Measurements from ENCODE around the gene SKAP1. TPM values are rescaled to one million over a fixed set of nuclear protein-coding genes. Genes with fewer than 3 reads are reported as not detected.

Gene SKAP1
- total and polyA plus RNA-seq, 9 donors: 0.30 to 6.0 (median 2.4) TPM; not detected in 1

GRCh38 chr17:48163809-48164208, 266.2 kb downstream of the SKAP1 start:
- Histone ChIP-seq H3K4me3 (no peak overlapping the region), H3K4me1 (ENCODE audit: insufficient read depth) (no peaks in the 10 kb centered on the region), H3K36me3 (no peaks in the 10 kb centered on the region), H3K9me3 (no peaks in the 10 kb centered on the region), H3K27me3 (no peaks in the 10 kb centered on the region), H3K27ac (no peak overlapping the region)
- TF ChIP-seq EP300 (IDR thresholded peaks at IDR 0.05) (no peak), POLR2A (IDR thresholded peaks at IDR 0.05) (no peak), CTCF (IDR thresholded peaks at IDR 0.05) (no peak)
- 46 to 72% (median 70%) methylated on average over 1 of the region's 1 CpG for WGBS, 3 donors
- intact Hi-C loops (cut with DNase I): no loop called here
- no peak for DNase-seq

DNA sequence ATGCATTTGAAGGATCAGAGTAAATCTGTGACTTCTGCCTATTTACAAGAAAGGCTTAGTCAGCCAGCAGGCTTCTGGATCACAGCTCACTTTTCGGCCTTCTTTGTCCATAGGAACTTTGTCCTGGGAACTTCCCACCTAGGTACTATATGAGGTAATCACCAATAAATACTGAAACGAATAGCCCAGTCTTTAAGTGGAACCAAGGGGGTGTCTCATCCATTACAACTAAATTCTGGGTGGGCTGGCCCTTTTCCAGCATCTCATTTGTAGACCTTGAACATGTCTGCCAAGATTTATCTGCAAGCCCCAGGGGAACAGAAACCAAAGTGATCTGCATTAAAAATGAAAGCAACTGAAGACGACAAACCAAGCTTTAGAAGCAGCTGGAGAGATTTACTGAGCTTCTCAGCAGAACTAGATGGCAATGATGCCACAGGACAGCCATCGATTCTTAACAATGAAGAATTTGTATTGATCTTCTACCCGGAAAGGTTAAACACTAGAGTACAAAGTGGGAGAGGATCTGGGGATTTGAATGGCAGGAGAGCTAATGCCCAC, 267.0 kb downstream of the SKAP1 start:
- 31 to 41% (median 37%) methylated on average over 5 of the region's 5 CpGs for WGBS, 3 donors
- intact Hi-C loops (cut with DNase I): no loop called here
- no peaks in the 10 kb centered on the region for H3K36me3 ChIP-seq
- no peak overlapping the region for H3K4me3 ChIP-seq
- H3K9me3 ChIP-seq: no peaks in the 10 kb centered on the region
- TF ChIP-seq POLR2A (IDR thresholded peaks at IDR 0.05): no peak
- no peak for TF ChIP-seq EP300 (IDR thresholded peaks at IDR 0.05)
- H3K4me1 ChIP-seq (ENCODE audit: insufficient read depth): no peaks in the 10 kb centered on the region
- no peaks in the 10 kb centered on the region for H3K27me3 ChIP-seq
- DNase-seq: no peak
- no peak overlapping the region for H3K27ac ChIP-seq

DNA sequence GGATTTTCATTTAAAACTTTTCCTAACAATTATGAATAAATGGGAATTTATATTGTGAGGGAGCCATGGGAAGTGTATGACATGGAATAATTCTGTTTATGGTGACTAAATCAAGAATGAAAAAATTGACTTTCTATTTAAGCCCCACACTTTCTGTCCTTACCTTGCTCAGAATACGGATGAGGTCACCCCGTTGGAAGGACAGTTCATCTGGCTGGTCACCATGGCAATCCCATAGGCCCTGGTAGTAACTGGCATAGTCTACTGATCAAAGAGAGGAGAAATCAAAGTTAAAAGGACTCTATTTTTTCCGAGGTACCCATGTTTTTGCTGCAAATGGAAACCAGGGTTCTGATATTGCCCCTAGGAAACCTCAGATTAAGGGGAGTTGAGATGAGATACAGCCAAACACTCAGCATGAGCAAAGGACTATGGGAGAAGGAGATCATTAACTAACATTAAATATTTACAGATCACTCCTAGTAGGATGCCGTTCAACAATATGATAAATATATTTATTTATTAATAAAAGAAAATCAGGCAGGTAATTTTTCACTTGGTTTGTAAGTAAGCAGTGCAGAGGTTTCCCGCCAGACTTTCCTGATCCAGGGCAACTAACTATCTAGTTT, 267.6 kb downstream of the SKAP1 start:
- Histone ChIP-seq H3K27me3 (no peaks in the 10 kb centered on the region), H3K27ac (no peak overlapping the region), H3K9me3 (no peaks in the 10 kb centered on the region), H3K36me3 (no peaks in the 10 kb centered on the region), H3K4me1 (ENCODE audit: insufficient read depth) (no peaks in the 10 kb centered on the region), H3K4me3 (no peak overlapping the region)
- no peak for TF ChIP-seq POLR2A (IDR thresholded peaks at IDR 0.05)
- no peak for TF ChIP-seq CTCF (IDR thresholded peaks at IDR 0.05)
- TF ChIP-seq EP300 (IDR thresholded peaks at IDR 0.05): no peak
- 83 to 87% (median 85%) methylated on average over 5 of the region's 5 CpGs for WGBS, 3 donors
- intact Hi-C loops (cut with DNase I): no loop called here
- DNase-seq: no peak

DNA sequence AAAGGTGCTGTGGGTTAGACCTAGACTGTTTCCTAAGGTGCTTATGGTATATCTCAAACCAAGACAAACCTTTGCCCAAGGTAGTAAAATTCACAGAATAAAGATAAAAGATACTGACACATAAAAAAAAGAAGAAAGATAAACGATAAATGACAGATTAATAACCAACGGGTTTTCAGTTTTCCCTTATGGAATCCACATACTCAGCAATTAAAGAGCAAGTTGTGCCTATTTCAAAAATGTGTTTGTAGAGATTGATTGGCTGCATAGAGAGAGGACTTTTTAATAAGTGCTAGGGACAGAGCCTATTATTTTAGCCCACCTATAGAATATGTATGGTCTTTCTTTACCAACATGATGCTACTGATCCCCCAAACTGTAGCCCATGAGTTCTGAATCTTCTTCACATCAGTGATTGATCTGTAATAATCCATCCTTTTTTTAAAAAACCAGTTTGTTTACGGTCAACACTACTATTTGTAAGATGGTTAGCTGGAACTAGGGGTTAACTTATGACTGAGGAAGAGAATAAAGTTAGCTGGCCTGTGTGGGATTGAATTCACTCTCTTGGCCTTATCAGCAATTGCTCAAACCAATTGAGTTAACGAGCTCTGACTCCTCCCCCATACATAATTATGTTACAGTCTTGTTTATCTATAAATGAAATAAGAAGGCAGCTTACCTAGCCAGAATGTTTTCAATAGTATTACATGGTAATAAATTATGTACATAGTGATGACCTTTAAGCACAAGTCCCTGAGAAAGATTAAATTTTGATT, 268.7 kb downstream of the SKAP1 start:
- WGBS, 3 donors: 67 to 81% (median 68%) methylated on average over 4 of the region's 4 CpGs
- no peak for DNase-seq
- Histone ChIP-seq H3K9me3 (no peaks in the 10 kb centered on the region), H3K4me3 (no peak overlapping the region), H3K27ac (no peak overlapping the region), H3K4me1 (ENCODE audit: insufficient read depth) (no peaks in the 10 kb centered on the region), H3K27me3 (no peaks in the 10 kb centered on the region), H3K36me3 (no peaks in the 10 kb centered on the region)
- intact Hi-C loops (cut with DNase I): no loop called here
- no peak for TF ChIP-seq EP300 (IDR thresholded peaks at IDR 0.05)
- TF ChIP-seq CTCF (IDR thresholded peaks at IDR 0.05): no peak
- TF ChIP-seq POLR2A (IDR thresholded peaks at IDR 0.05): no peak

All from ovary (tissue), 9 donors.